GM12872 (cell line): ENCODE results near the gene GATA3.

Experiments used
- TF ChIP-seq, protein P1 (sequence below): IDR thresholded peaks from 3 replicates; pipeline ENCODE4 v1.5.1; 2011; ENCODE audit warnings: low read depth, mild to moderate bottlenecking, low read length, moderate library complexity; ENCODE audit not compliant: insufficient read depth

The GATA3 gene

DNA sequence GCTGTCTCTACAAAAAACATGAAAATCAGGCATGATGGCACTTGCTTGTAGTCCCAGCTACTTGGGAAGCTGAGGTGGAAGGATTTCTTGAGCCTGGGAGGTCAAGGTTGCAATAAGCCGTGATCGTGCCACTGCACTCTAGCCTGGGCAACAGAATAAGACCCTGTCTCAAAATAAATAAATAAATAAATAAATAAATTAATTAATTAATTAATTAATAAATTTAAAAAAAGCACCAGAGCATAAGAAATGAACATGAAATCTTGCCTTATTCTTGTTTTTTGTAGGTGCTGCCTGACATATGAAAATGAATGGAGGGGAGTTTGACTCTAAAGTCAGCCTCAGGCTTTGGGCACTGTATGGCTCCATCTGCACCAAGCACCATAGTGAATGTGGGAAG, 69.9 kb downstream of the GATA3 start:
- TF ChIP-seq, protein P1, sequence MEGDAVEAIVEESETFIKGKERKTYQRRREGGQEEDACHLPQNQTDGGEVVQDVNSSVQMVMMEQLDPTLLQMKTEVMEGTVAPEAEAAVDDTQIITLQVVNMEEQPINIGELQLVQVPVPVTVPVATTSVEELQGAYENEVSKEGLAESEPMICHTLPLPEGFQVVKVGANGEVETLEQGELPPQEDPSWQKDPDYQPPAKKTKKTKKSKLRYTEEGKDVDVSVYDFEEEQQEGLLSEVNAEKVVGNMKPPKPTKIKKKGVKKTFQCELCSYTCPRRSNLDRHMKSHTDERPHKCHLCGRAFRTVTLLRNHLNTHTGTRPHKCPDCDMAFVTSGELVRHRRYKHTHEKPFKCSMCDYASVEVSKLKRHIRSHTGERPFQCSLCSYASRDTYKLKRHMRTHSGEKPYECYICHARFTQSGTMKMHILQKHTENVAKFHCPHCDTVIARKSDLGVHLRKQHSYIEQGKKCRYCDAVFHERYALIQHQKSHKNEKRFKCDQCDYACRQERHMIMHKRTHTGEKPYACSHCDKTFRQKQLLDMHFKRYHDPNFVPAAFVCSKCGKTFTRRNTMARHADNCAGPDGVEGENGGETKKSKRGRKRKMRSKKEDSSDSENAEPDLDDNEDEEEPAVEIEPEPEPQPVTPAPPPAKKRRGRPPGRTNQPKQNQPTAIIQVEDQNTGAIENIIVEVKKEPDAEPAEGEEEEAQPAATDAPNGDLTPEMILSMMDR, result no peak
